OCI-LY3 (cell line): ENCODE results near the gene ANXA4.

Experiments used
- H2AFZ ChIP-seq: fragments of 200-600, 300-600 bp; shearing (Covaris generic); 2 replicates; pipeline ENCODE4 v1.6.0; 2014; ENCODE audit warnings: antibody characterized with exemption, low read depth, low read length
- H3K27ac ChIP-seq: fragments of 200-600, 300-600 bp; sonication (generic); 2 replicates; pipeline ENCODE4 v1.5.1; 2014; ENCODE audit warnings: mild to moderate bottlenecking, low read length, moderate library complexity, mixed read lengths
- H3K27me3 ChIP-seq: fragments of 200-600, 300-600 bp; sonication (generic); 2 replicates; pipeline ENCODE4 v1.6.1; 2014; ENCODE audit warnings: low read depth, low read length, mixed read lengths
- H3K36me3 ChIP-seq: fragments of 200-600, 300-600 bp; sonication (generic); replicated peaks from 2 replicates; pipeline ENCODE3; 2014; ENCODE audit warnings: low read depth, low read length, mixed read lengths
- H3K4me1 ChIP-seq: fragments of 300-600, 200-600 bp; sonication (generic); 2 replicates; pipeline ENCODE4 v1.6.1; 2014; ENCODE audit warnings: low read length, mixed read lengths
- H3K4me2 ChIP-seq: fragments of 200-600, 300-600 bp; sonication (generic); 2 replicates; pipeline ENCODE4 v1.6.1; 2014; ENCODE audit warnings: low read length, mixed read lengths
- H3K4me3 ChIP-seq: fragments of 300-600, 200-600 bp; sonication (generic); 2 replicates; pipeline ENCODE4 v1.5.1; 2014; ENCODE audit warnings: antibody characterized with exemption, mild to moderate bottlenecking, low read length, moderate library complexity
- H3K79me2 ChIP-seq: fragments of 300-600, 200-600 bp; shearing (Covaris generic); 2 replicates; pipeline ENCODE4 v1.6.1; 2014; ENCODE audit warnings: mild to moderate bottlenecking, low read length, mixed read lengths
- H3K9ac ChIP-seq: fragments of 300-600, 200-600 bp; shearing (Covaris generic); 2 replicates; pipeline ENCODE4 v1.6.0; 2014; ENCODE audit warnings: mild to moderate bottlenecking, low read length, moderate library complexity
- H3K9me3 ChIP-seq: fragments of 200-600, 300-600 bp; shearing (Covaris generic); 2 replicates; pipeline ENCODE4 v1.6.1; 2014; ENCODE audit warnings: low read length, mixed read lengths; ENCODE audit not compliant: insufficient read depth
- H4K20me1 ChIP-seq: fragments of 200-600, 300-600 bp; sonication (generic); 2 replicates; pipeline ENCODE4 v1.6.1; 2016; ENCODE audit warnings: low read length, mixed read lengths; ENCODE audit not compliant: insufficient read depth
- CTCF ChIP-seq: fragments of 200-600, 300-600 bp; sonication (generic); IDR thresholded peaks from 2 replicates; pipeline ENCODE4 v1.5.1; 2014; ENCODE audit warnings: antibody characterized with exemption, low read length, low read depth
- EZH2phosphoT487 ChIP-seq: fragments of 200-600 bp; shearing (Covaris generic); IDR thresholded peaks from 2 replicates; pipeline ENCODE4 v1.6.1; 2018; ENCODE audit warnings: antibody characterized with exemption, mixed run types, low read depth

Gene ANXA4

DNA sequence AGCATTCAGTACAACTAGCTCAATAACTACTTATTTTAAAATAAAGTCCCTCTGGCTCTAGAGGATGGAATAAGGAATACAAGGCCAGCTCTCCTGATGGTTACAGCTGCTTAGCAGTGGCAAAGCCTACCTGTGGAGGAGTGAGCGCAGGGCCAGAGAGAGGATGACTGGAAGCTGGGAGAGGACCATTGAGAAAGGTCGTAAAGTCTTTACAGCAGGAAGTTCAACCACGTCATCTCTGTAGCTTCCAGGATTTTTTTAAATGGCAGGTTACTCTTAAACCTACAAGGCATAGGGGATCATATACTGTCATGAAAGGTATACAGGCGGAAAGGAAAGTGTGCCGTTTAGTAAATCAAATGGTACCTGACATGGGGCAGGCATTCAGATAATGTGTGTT lies 26.3 kb downstream of the ANXA4 start:
- H2AFZ ChIP-seq, result no peak overlapping the region
- H4K20me1 ChIP-seq, result no peaks in the 10 kb centered on the region
- H3K4me1 ChIP-seq, result peaks cover 33% of the 10 kb centered on the region
- no peak overlapping the region for H3K4me3 ChIP-seq
- no peaks in the 10 kb centered on the region for H3K79me2 ChIP-seq
- H3K36me3 ChIP-seq, result no peaks in the 10 kb centered on the region
- no peak overlapping the region for H3K4me2 ChIP-seq
- TF ChIP-seq EZH2phosphoT487 (no peak), CTCF (no peak)
- H3K9me3 ChIP-seq, result no peaks in the 10 kb centered on the region
- H3K27me3 ChIP-seq, result no peaks in the 10 kb centered on the region
- no peak overlapping the region for H3K9ac ChIP-seq
- H3K27ac ChIP-seq, result no peak overlapping the region

GRCh38 chr2:69768789-69769188 lies 26.9 kb downstream of the ANXA4 start:
- Histone ChIP-seq H3K27ac (no peak overlapping the region), H2AFZ (no peak overlapping the region), H3K27me3 (no peaks in the 10 kb centered on the region), H3K9ac (no peak overlapping the region), H3K4me2 (no peak overlapping the region), H3K4me1 (peaks cover 33% of the 10 kb centered on the region), H4K20me1 (no peaks in the 10 kb centered on the region), H3K36me3 (no peaks in the 10 kb centered on the region), H3K79me2 (no peaks in the 10 kb centered on the region), H3K9me3 (no peaks in the 10 kb centered on the region), H3K4me3 (no peak overlapping the region)
- no peak for TF ChIP-seq CTCF
- TF ChIP-seq EZH2phosphoT487, result no peak

DNA sequence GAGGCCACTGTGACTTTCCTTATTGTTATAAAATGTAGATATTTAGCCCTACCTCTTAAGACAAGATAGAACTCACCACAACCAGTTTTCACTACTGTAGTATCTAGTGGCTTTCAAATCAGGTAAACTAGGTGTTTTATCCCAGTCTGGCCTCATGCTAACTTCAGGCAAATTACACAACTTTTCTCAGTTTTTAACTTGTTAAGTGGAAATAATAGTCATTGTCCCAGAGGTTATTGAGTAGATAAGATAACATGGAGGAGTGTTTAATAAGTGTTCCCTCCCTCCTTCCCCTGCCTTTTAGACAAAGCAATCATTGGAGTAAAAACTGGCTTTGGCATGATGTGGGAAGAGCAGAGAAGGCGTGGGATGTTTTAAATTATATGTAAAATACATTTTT lies 27.3 kb downstream of the ANXA4 start:
- Histone ChIP-seq H3K4me3 (no peak overlapping the region), H3K36me3 (no peaks in the 10 kb centered on the region), H3K9me3 (no peaks in the 10 kb centered on the region), H3K27me3 (no peaks in the 10 kb centered on the region), H4K20me1 (no peaks in the 10 kb centered on the region), H3K4me2 (no peak overlapping the region), H3K4me1 (peaks cover 34% of the 10 kb centered on the region), H3K79me2 (no peaks in the 10 kb centered on the region), H2AFZ (no peak overlapping the region), H3K27ac (no peak overlapping the region), H3K9ac (no peak overlapping the region)
- no peak for TF ChIP-seq CTCF
- no peak for TF ChIP-seq EZH2phosphoT487

DNA sequence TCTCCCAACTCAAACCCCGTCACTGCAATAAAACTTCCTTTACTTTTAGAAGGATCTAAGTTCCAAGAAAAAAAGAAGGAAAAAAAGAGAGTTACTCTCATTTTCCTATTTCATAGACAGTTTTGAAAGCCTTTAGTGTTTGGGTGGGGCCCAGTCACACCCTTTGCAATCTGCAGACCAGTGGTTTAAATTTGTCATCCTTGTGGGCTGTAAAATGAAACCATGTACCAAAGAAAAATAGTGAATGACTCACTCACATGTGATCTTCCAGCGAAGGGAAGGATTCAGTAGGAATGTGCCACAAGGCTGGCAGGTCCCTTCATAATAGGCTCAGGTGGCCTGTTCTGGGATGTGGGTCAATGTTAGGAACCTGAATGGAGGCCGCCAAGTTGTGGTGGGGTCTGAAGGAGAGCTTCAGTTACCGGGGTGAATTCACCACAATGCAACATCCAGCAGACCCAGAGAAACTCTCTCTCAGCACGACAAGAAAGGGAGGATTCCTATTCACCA lies 28.3 kb downstream of the ANXA4 start:
- Histone ChIP-seq H3K4me1 (peaks cover 34% of the 10 kb centered on the region), H4K20me1 (no peaks in the 10 kb centered on the region), H3K79me2 (no peaks in the 10 kb centered on the region), H3K36me3 (no peaks in the 10 kb centered on the region), H2AFZ (no peak overlapping the region), H3K4me3 (no peak overlapping the region), H3K9ac (no peak overlapping the region), H3K27me3 (no peaks in the 10 kb centered on the region), H3K9me3 (no peaks in the 10 kb centered on the region), H3K27ac (no peak overlapping the region), H3K4me2 (no peak overlapping the region)
- TF ChIP-seq CTCF (no peak), EZH2phosphoT487 (no peak)
